GM20000 (cell line): ENCODE results near the gene CLEC20A.

Experiments used
- DNase-seq: peaks from one replicate; pipeline ENCODE4 v3.0.0; 2012; ENCODE audit warnings: low spot score
- CTCF ChIP-seq: IDR thresholded peaks from 2 replicates; pipeline ENCODE4 v1.5.1; 2012; ENCODE audit warnings: mild to moderate bottlenecking, control low read depth; ENCODE audit errors: extremely low read depth, missing control alignments

CLEC20A gene

GRCh38 chr1:178467837-178468236 lies 28.9 kb downstream of the CLEC20A start:
- no peak for TF ChIP-seq CTCF
- no peak for DNase-seq

- no peak for DNase-seq
- TF ChIP-seq CTCF, result no peak
Measured at GRCh38 chr1:178465011-178465410, 31.8 kb downstream of the CLEC20A start.

- no peak for TF ChIP-seq CTCF
- no peak for DNase-seq
Measured at GRCh38 chr1:178464566-178464965, 32.2 kb downstream of the CLEC20A start.

- no peak for DNase-seq
- no peak for TF ChIP-seq CTCF
Measured at GRCh38 chr1:178464141-178464540, 32.6 kb downstream of the CLEC20A start.

- no peak for TF ChIP-seq CTCF
Measured at GRCh38 chr1:178461701-178462100, 35.1 kb downstream of the CLEC20A start.

GRCh38 chr1:178461104-178461503 lies 35.7 kb downstream of the CLEC20A start:
- no peak for TF ChIP-seq CTCF

More at GRCh38 chr1:178461701-178462100, 35.1 kb downstream of the CLEC20A start:
- no peak for DNase-seq

GRCh38 chr1:178458203-178458602 lies 38.6 kb downstream of the CLEC20A start:
- no peak for DNase-seq
- TF ChIP-seq CTCF, result no peak

More at GRCh38 chr1:178461104-178461503, 35.7 kb downstream of the CLEC20A start:
- no peak for DNase-seq
